ENCODE results near the gene CSNK1G1. TPM values are rescaled to one million over a fixed set of nuclear protein-coding genes. Genes with fewer than 3 reads are reported as not detected.

The CSNK1G1 gene
- polyA plus RNA-seq, 2 of the 4 experiments (the other 2 are of a cell fraction): 11.0 to 36.3 TPM

DNA sequence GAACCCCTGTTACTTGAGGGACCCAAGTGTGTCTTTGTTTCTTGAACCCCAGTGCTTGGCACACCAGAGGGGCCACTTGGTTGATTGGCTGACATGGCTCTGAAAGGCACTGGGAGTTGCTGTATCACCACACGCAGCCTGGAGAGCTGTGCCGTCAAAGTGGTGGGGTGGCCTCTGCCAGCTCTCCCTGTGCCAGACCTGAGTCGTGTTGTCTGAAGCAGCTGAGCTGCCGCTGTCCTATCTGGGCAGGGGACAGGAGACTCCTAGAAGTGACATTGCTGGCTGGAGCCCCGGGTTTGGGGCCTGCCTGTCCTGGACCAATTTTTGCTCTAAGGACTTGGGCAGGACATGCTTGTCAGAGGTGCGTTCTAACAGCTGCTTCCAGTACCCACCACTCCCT is 209.9 kb downstream of the CSNK1G1 start:
- H3K27ac ChIP-seq: no peak overlapping the region

DNA sequence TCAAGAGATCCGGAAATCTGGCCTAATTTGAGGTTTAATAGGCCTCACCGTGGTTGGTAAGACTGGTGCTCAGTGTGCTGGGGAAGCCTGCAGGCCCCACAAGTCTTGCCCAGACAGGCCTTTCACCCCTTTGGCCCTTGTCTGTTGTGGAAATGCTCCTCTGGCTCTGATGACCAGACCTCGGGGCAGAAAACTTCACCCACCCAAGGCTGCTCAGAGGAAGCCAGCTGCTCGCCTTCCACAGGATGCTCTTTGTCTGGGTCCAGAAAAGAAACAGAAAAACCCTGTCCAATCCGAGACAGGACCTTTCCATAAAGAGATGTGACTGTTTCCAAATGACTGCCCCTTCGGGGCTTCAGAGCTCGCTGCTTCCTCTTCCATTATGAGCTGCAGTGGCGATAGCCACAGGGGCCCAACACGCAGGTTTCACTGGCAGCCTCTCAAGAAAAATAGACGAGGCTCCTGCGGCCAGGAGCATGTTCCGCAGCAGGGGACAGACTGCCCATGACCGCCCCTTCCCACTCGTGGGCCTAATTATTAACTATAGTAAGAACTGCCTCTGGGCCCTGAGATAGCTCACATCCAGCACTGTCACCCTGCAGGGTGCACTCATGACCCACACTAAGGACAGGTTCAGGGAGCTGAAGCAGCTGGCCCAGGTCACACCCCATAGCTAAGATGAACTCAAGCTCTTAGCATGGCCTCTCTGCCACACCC is 211.2 kb downstream of the CSNK1G1 start:
- DNase-seq (ENCODE audit: low read depth in 1 of 2, low spot score in 1 of 2) (no peak), FAIRE-seq (no peak), ATAC-seq (peak in 1 of 2 experiments; percentile 16; a peak in 1 of 6 replicates)
- Histone ChIP-seq H3K4me2 (no peak overlapping the region), H3K4me3 (no peak overlapping the region), H3K27ac (no peak overlapping the region), H3K9me3 (no peaks in the 10 kb centered on the region), H3K4me1 (no peaks in the 10 kb centered on the region)
- WGBS (ENCODE audit: missing lambda C conversion rate): 90% methylated on average over 12 of the region's 14 CpGs
- TF ChIP-seq ZSCAN20 (CRISPR knock-in tag; IDR thresholded peaks at IDR 0.05) (no peak), RAD21 (conservative IDR thresholded peaks at IDR 0.05 in 1 of 2, IDR thresholded peaks at IDR 0.05 in 1 of 2) (no peak), HOXB5 (CRISPR knock-in tag; IDR thresholded peaks at IDR 0.05) (no peak), SMC3 (IDR thresholded peaks at IDR 0.05) (no peak), FOSL2 (IDR thresholded peaks at IDR 0.05) (no peak), FOSL2 (CRISPR knock-in tag; IDR thresholded peaks at IDR 0.05) (no peak), FOXS1 (CRISPR knock-in tag; IDR thresholded peaks at IDR 0.05) (no peak), EHMT2 (IDR thresholded peaks at IDR 0.05; ENCODE audit: low read depth) (no peak), CHD4 (IDR thresholded peaks at IDR 0.05; ENCODE audit: borderline replicate concordance) (no peak)
- TF ChIP-seq, protein P1, sequence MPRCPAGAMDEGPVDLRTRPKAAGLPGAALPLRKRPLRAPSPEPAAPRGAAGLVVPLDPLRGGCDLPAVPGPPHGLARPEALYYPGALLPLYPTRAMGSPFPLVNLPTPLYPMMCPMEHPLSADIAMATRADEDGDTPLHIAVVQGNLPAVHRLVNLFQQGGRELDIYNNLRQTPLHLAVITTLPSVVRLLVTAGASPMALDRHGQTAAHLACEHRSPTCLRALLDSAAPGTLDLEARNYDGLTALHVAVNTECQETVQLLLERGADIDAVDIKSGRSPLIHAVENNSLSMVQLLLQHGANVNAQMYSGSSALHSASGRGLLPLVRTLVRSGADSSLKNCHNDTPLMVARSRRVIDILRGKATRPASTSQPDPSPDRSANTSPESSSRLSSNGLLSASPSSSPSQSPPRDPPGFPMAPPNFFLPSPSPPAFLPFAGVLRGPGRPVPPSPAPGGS (IDR thresholded peaks at IDR 0.05): no peak
- ChIA-PET CTCF (interaction anchor here (0.9 to 7.0 kb wide), 4 partner anchors 8 to 393 kb away, joined by 4 to 65 read pairs (median 6); partner anchors contain the start of gene SNX22), POLR2A (interaction anchor here (2.4 kb wide), 1 partner anchor 9 kb away, joined by 9 read pairs; no protein-coding TSS in a partner anchor)

More for the DNA sequence above, 209.9 kb downstream of the CSNK1G1 start:
- ChIA-PET POLR2A (interaction anchor here (2.4 kb wide), 1 partner anchor 8 kb away, joined by 9 read pairs; no protein-coding TSS in a partner anchor), CTCF (interaction anchor here (0.5 to 7.0 kb wide), 7 partner anchors 7 to 611 kb away, joined by 3 to 65 read pairs (median 4); partner anchors contain the start of gene SNX22)
- H3K9me3 ChIP-seq: no peaks in the 10 kb centered on the region
- DNase-seq (ENCODE audit: low read depth in 1 of 2, low spot score in 1 of 2): no peak
- TF ChIP-seq NR3C1 (IDR thresholded peaks at IDR 0.05) (no peak), ZNF302 (CRISPR knock-in tag; IDR thresholded peaks at IDR 0.05) (no peak), POLR2A (IDR thresholded peaks at IDR 0.05; ENCODE audit: low read length) (no peak), KDM5A (IDR thresholded peaks at IDR 0.05) (no peak), FOSL2 (IDR thresholded peaks at IDR 0.05) (no peak), FOSL2 (CRISPR knock-in tag; IDR thresholded peaks at IDR 0.05) (no peak), NFE2L2 (conservative IDR thresholded peaks at IDR 0.05; ENCODE audit: low read length) (no peak), CHD2 (IDR thresholded peaks at IDR 0.05; ENCODE audit: low read length, partially characterized antibody) (no peak), RARB (CRISPR knock-in tag; IDR thresholded peaks at IDR 0.05) (no peak), EP300 (IDR thresholded peaks at IDR 0.05) (no peak), TP53 (CRISPR knock-in tag; IDR thresholded peaks at IDR 0.05) (no peak), JUNB (IDR thresholded peaks at IDR 0.05) (no peak), KDM1A (IDR thresholded peaks at IDR 0.05; ENCODE audit: low read depth) (no peak)
- TF ChIP-seq, protein P2, sequence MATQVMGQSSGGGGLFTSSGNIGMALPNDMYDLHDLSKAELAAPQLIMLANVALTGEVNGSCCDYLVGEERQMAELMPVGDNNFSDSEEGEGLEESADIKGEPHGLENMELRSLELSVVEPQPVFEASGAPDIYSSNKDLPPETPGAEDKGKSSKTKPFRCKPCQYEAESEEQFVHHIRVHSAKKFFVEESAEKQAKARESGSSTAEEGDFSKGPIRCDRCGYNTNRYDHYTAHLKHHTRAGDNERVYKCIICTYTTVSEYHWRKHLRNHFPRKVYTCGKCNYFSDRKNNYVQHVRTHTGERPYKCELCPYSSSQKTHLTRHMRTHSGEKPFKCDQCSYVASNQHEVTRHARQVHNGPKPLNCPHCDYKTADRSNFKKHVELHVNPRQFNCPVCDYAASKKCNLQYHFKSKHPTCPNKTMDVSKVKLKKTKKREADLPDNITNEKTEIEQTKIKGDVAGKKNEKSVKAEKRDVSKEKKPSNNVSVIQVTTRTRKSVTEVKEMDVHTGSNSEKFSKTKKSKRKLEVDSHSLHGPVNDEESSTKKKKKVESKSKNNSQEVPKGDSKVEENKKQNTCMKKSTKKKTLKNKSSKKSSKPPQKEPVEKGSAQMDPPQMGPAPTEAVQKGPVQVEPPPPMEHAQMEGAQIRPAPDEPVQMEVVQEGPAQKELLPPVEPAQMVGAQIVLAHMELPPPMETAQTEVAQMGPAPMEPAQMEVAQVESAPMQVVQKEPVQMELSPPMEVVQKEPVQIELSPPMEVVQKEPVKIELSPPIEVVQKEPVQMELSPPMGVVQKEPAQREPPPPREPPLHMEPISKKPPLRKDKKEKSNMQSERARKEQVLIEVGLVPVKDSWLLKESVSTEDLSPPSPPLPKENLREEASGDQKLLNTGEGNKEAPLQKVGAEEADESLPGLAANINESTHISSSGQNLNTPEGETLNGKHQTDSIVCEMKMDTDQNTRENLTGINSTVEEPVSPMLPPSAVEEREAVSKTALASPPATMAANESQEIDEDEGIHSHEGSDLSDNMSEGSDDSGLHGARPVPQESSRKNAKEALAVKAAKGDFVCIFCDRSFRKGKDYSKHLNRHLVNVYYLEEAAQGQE (IDR thresholded peaks at IDR 0.05): no peak
- TF ChIP-seq, protein P3, sequence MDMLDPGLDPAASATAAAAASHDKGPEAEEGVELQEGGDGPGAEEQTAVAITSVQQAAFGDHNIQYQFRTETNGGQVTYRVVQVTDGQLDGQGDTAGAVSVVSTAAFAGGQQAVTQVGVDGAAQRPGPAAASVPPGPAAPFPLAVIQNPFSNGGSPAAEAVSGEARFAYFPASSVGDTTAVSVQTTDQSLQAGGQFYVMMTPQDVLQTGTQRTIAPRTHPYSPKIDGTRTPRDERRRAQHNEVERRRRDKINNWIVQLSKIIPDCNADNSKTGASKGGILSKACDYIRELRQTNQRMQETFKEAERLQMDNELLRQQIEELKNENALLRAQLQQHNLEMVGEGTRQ (IDR thresholded peaks at IDR 0.05): no peak
- no peak overlapping the region for H3K4me2 ChIP-seq
- H3K4me3 ChIP-seq: no peak overlapping the region
- 72% methylated on average over 2 of the region's 6 CpGs for WGBS (ENCODE audit: missing lambda C conversion rate)
- no peaks in the 10 kb centered on the region for H3K4me1 ChIP-seq
- no peak for FAIRE-seq
- ATAC-seq: no peak

Data from A549 (cell line).